ENCODE data around the gene SLC10A2.

Gene SLC10A2

GRCh38 chr13:103055166-103055565, 11.1 kb downstream of the SLC10A2 start:
- in situ Hi-C loops (cut with MboI; ENCODE audit: low sequenced_read_pairs), result no loop called here

GRCh38 chr13:103046676-103047075, 19.5 kb downstream of the SLC10A2 start:
- in situ Hi-C loops (cut with MboI; ENCODE audit: low sequenced_read_pairs), result no loop called here

- in situ Hi-C loops (cut with MboI; ENCODE audit: low sequenced_read_pairs), result no loop called here
Measured at GRCh38 chr13:103044056-103044455, 22.2 kb downstream of the SLC10A2 start.

- in situ Hi-C loops (cut with MboI; ENCODE audit: low sequenced_read_pairs), result no loop called here
Measured at GRCh38 chr13:103040006-103040405, 26.2 kb downstream of the SLC10A2 start.

GRCh38 chr13:103039183-103039582, 27.0 kb downstream of the SLC10A2 start:
- in situ Hi-C loops (cut with MboI; ENCODE audit: low sequenced_read_pairs), result no loop called here

GRCh38 chr13:103036268-103036667, 29.9 kb downstream of the SLC10A2 start:
- in situ Hi-C loops (cut with MboI; ENCODE audit: low sequenced_read_pairs), result no loop called here

- in situ Hi-C loops (cut with MboI; ENCODE audit: low sequenced_read_pairs), result no loop called here
Measured at GRCh38 chr13:103033999-103034398, 32.2 kb downstream of the SLC10A2 start.

GRCh38 chr13:103031332-103031873, 34.8 kb downstream of the SLC10A2 start:
- in situ Hi-C loops (cut with MboI; ENCODE audit: low sequenced_read_pairs), result no loop called here

- in situ Hi-C loops (cut with MboI; ENCODE audit: low sequenced_read_pairs), result no loop called here
Measured at GRCh38 chr13:103030776-103031175, 35.4 kb downstream of the SLC10A2 start.

GRCh38 chr13:103029798-103030197, 36.4 kb downstream of the SLC10A2 start:
- in situ Hi-C loops (cut with MboI; ENCODE audit: low sequenced_read_pairs), result no loop called here

GRCh38 chr13:103022336-103022735, 43.9 kb downstream of the SLC10A2 start:
- in situ Hi-C loops (cut with MboI; ENCODE audit: low sequenced_read_pairs), result no loop called here

GRCh38 chr13:103018556-103018955, 47.7 kb downstream of the SLC10A2 start:
- in situ Hi-C loops (cut with MboI; ENCODE audit: low sequenced_read_pairs), result no loop called here

GRCh38 chr13:103012646-103013045, 53.6 kb downstream of the SLC10A2 start:
- in situ Hi-C loops (cut with MboI; ENCODE audit: low sequenced_read_pairs), result no loop called here

- in situ Hi-C loops (cut with MboI; ENCODE audit: low sequenced_read_pairs), result no loop called here
Measured at GRCh38 chr13:103009051-103009840, 57.0 kb downstream of the SLC10A2 start.

- in situ Hi-C loops (cut with MboI; ENCODE audit: low sequenced_read_pairs), result no loop called here
Measured at GRCh38 chr13:103007427-103007762, 58.8 kb downstream of the SLC10A2 start.

GRCh38 chr13:103006641-103007426, 59.4 kb downstream of the SLC10A2 start:
- in situ Hi-C loops (cut with MboI; ENCODE audit: low sequenced_read_pairs), result no loop called here

- in situ Hi-C loops (cut with MboI; ENCODE audit: low sequenced_read_pairs), result no loop called here
Measured at GRCh38 chr13:103004661-103005345, 61.4 kb downstream of the SLC10A2 start.

- in situ Hi-C loops (cut with MboI; ENCODE audit: low sequenced_read_pairs), result no loop called here
Measured at GRCh38 chr13:103003631-103004030, 62.6 kb downstream of the SLC10A2 start.

- in situ Hi-C loops (cut with MboI; ENCODE audit: low sequenced_read_pairs), result no loop called here
Measured at GRCh38 chr13:103002279-103002678, 63.9 kb downstream of the SLC10A2 start.

- in situ Hi-C loops (cut with MboI; ENCODE audit: low sequenced_read_pairs), result no loop called here
Measured at GRCh38 chr13:103000157-103000556, 66.1 kb downstream of the SLC10A2 start.

GRCh38 chr13:102999499-102999898, 66.7 kb downstream of the SLC10A2 start:
- in situ Hi-C loops (cut with MboI; ENCODE audit: low sequenced_read_pairs), result no loop called here
